NCI-H2081 treated with DMSO at 0.1 percent for 48 hours (cell line): ENCODE results near the gene ARHGEF10L.

Experiments used
- DNase-seq: peaks from one replicate; lab custom pipeline; 2025; lab: John Stamatoyannopoulos, UW

ARHGEF10L gene

DNA sequence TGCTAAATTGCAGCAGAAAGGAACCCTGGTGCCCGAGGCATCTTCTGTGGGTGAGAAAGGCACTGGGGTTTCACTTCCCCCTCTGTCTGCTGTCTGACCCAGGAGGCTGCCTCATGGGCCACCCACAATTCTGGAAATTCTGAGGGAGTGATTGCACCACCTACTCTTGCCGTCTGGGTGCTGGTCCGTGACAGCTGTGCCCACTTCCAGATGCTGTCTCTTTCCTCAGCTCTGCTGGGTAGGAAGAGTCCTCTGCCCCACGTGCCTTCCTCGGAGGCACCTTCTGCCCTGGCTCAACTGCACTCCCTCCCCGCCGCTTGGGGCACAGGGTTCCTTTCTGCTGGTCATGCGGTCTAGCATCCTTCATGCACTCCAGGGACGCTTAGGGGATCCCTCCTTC lies 96.3 kb downstream of the ARHGEF10L start:
- DNase-seq = no peak

DNA sequence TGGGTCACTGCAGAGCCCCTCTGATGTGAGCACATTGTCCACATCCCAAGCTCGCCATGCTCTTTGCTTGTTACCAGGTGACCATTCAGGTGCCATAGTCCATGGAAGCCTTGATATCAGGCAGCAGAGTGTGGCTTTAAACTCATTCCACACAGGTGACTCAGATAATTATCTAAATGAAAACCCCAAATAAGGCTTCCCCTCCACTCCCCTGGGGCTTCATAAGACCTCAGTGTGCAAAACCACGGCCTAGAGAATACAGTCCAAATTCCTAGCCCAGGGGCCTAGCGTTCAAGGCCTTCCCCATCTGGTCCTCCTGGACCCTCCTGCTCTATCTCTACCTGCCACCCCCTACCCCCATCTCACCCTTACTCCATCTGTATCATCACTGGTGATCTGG lies 97.1 kb downstream of the ARHGEF10L start:
- DNase-seq = no peak

DNA sequence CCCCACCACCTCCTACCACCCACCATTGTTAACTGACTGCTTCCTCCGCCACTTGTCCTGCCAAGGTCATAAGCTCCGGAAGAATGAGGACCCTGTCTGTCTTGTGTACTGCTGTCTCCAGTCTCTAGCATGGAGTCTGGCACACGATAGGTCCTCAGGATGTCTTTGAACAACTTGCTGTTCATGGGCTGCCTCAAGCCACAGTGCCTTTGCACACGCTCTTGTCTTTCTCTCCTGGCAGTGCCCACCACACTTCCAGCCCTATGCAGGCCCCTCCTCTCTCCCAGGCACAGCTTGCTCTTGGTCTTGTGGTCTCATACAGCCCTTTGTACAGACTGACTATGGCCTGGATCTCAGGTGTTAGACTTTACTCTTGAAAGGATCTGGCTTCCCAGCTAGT lies 97.6 kb downstream of the ARHGEF10L start:
- DNase-seq = no peak

DNA sequence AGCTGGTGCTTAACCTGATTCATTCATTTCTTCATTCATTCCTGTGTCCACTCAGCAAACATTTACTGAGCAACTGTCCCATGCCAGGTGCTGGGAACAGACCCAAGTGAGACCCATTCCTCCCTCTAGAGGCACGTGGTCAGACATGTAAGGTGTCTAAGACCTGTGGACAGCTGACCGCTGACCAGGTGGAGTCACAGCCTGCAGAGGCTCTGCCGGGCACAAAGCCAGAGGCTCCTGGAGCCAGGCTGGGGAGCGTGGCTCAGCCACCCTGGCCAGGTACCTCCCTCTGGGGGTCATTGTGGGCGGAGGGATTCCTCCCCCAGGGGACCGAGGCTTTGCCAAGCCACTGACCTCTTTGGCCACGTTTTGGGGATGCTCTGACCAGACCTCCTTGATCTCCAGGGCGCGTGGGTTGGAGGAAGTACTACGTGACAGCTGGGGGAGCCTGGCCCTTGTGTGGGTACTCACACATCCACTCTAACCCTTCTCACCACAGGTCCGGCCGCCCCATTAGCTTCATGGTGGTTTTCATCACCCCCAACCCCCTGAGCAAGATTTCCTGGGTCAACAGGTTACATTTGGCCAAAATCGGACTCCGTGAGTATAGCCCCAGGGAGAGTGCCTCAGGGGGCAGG lies 100.3 kb downstream of the ARHGEF10L start:
- no peak for DNase-seq

DNA sequence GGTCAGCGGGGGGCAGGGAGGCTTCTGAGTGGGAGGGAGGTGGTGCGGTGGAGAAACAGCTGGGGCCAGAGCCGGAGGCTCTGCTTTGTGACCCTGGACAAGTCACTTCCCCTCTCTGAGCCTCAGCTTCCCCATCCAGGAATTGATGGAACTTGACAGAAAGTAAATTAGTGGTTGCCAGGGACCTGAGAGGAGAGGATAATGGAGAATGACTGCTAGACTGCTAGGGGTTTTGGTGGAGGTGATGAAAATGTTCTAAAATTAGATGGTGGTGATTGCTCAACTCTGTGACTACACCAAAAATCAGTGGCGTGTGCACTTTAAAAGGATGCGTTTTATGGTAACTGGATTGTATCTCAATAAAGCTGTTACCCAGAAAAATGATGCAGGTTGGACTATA lies 100.9 kb downstream of the ARHGEF10L start:
- DNase-seq = no peak

DNA sequence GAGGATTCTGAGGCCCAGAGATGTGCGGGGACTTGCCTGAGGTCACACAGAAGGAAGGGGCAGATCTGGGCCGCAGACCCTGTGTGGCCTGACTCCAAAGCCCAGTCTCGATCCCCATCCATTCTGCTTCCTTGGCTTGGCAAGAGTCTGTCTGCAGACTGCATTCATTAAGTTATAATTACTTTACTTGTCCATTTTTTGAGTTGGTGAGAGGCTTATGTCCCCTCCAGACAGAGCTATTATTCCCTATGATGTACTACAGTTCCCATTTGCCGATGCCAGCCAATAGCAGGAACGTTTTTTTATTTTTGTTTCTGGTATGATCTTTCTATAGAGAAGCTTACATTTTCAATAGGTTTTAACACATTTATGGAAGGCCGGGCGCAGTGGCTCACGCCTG lies 101.5 kb downstream of the ARHGEF10L start:
- DNase-seq = no peak

DNA sequence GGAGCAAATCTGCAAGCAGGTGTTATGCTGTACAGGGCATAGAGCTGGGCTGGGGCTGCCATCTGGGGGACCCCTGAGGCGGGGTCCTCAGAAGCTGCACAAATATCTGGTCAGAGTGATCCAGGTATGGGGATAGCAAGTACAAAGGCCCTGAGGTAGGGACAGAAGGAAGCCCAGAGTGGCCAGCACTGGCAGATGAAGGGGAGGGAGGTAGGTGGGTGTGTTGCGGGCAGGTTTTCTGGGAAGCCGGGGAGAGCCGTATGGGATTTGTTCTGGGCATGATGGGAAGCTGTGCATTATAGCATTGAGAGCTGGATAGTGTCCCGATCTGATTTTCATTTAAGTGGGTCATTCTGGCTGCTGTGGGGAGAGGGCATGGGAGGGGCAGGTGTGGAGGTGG lies 102.7 kb downstream of the ARHGEF10L start:
- no peak for DNase-seq

DNA sequence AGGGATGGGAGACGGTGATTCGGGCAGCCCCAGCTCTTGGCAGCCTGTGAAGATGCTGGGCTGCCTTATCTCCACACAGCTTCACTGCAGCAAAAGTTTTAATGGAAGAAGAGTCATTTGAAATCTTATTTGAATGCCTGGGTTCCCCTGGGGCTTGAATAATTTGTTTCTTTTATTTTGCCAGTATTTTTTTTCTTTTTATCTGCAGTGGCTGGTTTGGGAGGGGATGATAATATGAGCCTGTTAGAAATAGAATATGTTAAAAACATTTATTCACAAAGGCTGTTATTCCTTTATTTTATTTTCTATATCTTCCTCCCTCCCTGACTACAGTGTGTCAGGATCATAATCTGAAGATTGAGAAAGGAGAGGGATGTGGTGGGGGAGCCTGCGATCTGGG lies 103.4 kb downstream of the ARHGEF10L start:
- no peak for DNase-seq

DNA sequence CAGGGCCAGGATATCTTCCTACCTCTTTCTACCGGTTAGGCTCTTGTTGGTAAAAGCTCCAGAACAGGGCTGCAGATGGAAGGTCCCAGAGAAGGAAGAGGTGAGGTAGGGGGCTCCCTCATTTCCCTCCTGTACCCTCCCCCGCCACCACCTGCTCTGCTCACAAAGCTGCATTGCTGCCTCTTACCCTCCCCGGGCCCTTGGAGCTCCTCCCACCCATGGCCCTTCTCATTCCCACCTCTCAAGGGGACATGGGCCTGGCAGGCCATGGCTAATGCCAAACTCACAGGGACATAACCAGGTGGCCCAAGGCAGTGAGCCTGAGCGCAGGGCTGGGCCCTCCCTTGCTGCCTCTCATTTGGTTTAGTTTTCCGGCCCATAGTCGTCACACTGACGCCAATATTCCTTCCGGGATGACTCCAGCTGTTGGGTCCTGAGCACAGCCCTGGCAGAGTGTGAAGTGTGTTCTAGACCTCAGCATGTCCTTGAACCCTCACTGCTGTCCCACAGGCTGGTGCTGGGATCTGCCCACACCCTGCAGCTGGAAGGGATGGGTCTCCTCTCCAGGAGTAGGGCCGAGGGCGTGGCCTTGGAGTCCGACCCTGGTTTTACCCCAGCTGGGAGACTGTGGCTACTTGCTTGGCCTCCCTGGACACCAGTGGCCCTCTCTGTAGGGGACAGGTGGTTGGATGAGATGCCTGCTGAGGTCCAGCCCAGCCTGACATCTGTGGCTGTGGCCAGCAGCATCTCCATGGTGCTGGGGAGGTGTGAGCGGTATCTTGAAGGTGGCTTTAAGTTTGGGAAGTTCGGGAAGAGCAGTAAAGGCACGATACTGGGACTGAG lies 104.6 kb downstream of the ARHGEF10L start:
- no peak for DNase-seq

DNA sequence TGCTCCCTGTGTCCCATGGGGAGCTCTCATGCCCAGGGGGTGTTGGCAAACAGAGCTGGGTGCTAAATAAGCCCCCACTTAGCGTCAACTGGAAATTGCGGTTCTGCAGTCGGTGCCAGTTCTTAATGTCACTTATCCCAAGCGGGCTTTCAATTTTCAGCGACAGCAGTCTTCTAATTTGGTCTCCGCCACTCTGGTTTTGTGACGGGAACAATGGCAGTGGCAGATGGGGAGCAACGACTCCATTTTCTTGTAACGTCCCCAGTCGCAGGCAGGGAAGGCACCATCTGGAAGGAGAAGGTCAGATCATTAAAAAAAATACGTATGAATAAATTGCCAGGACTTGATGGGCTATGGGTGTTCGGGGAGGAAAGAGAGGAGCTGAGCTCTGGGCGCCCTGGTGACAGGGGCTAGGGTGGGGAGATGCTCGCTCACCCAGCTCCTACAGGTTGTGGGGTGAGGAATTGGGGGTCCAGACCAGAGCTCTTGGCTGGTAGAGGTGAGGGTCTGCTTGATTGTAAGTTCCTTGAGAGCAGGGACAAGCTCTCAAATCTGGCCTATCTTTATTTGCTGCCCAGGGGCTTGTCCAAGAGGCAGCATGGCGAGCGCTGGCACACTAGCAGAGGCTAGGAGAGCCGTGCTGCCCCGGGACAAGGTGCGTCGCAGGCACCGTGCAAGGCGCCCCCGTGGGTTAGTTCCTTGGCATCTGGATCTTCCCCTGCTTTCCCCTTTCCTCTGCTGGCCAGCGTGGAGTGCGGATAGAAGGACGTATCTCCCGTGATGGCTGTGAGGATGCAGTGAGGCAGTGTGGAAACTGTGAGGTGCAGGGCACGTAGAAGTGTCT lies 105.8 kb downstream of the ARHGEF10L start:
- DNase-seq = no peak

DNA sequence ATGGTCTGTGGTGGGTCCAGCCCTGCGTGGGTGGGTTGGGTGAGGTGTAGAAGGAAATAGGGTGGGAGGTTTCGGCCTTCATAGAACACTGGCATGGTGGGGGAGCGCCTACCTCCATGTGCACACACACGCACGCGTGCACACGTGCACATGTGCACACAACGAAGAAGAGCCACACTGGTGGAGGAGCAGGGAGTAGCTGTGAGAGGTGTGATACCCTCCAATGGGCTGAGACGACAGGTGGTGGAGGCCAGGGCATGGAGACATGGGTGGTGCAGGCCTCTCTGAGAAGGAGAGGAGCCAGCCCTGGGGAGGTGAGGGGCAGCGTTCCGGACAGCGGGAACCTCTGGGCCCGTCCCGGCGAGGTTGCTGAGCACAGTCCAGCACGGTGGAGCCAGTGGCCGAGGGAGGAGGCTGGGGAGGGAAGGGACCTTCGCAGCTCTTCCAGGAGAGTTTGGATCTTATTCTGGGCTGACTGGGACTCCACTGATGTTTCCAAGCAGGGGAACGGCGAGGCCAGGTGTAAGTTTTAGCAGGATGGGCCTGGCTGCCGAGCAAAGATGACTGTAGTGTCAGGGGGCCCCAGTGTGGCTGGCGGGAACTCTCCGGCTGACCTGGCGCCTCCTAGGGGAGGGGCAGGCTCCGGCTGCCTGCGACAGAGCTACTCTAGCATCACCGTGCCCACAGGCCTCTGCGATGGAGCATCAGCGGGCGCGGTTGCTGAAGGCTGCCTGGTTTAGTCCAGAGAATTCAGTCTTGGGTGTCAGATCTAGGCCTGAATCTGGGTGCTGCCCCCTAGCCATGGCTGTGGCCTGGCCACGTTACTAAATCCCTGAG lies 107.2 kb downstream of the ARHGEF10L start:
- no peak for DNase-seq

DNA sequence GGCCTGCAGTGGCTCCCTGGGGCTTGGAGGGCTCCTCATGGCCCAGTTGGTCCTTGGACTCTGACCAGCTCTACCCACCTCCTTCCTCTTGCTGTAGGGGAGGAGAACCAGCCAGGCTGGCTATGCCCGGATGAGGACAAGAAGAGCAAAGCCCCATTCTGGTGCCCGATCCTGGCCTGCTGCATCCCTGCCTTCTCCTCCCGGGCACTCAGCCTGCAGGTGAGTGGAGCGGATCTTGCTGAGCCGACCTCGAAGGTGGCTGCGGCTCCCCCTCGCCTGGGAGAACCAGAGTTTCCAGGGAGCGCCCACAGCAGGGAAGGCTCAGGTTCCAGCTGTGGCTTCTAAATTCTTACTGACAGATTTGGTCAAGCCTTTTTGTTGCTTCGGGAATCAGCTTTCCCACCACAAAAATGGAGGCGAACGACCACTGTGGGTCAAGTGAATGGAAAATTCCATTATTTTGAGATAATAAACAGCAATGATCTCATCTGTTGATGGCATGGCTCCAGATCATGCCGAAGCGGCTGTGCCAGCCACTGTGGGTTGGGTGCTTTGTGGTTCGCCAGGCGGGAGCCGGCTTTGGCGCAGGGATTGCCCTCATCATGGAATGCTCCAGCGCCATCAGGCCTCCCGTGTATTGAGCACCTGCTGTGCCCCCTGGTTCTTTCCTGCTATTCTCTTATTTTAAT lies 109.1 kb downstream of the ARHGEF10L start:
- no peak for DNase-seq

DNA sequence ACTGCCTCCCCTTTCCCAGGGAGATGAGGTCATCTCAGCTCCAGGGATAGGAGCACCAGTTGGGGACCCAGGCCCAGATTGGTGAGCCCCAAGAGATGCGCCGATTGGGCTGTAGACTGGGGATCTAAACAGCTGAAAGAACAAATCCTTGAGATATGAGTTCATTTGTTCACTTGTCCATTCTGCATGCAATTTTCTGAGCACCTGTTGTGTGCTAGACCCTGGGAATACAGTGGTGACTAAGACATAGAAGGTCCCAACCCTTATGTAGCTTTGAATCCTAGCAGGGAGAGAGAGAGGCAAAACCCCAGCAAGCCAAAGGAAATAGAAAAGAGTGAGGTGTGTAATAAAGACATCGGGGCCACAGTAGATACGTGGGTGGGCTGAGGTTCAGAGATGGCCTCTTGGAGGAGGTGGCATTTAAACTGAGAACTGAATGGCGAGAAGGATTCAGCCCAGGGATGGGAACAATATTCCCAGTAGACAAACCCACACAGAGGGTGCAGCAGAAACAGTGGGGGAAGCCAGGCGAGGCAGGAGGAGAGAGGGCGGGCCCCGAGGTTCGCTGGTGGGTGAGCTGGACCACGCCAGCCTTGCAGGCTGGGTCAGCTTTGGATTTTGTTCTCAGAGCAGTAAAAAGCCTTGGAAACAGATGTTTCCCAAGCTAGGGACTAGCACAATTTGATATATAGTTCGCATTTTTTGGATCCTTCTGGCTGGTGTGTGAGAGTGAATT lies 110.0 kb downstream of the ARHGEF10L start:
- DNase-seq = no peak

DNA sequence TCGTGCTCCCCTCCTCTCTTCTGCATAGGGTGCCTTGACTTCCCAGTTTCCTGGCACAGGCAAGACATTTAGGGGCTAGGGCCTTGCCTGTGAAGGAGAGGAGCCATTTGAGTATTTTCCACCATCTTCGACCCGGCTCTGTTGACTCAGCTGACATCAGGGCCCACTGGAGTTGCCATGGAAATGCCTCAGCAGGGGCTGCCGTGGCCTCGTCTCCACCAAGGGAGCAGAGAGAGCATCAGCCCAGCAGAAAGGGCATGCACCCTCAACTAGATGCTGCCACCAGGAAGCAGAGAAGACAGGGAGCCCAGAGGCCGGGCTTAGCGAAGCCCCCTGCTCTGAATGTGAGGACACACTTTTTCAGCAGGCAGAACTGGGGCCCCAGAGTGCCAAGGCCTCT lies 113.8 kb downstream of the ARHGEF10L start:
- no peak for DNase-seq

DNA sequence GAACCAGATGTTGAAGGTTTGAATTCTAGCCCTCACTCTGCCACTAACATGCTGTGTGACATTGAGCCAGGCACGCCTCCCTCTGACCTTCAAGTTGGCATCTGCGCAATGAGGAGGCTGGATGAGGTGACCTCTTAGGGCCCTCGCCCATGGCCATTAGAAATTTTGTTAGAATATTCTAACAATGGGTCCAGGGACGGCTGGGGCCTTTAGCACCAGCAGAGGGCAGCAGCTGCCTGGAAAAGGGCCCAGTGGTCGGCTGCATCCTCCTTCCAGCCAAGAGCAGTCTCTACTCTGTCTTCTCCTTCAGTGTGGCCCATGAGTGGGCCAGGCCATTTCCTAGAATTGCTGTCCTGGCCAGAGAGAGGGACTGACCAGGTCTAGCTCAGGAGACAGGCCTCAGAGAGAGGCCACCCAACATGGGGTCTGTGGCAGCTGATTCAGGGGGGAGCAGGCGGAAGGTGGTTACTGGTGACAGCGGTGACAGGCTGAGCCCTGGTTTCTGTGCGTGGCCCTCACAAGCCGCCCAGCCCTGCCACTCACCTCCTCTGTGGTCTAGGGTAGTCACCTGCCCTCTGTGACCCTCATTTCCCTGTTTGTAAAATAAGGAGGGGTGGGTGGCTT lies 114.3 kb downstream of the ARHGEF10L start:
- no peak for DNase-seq

DNA sequence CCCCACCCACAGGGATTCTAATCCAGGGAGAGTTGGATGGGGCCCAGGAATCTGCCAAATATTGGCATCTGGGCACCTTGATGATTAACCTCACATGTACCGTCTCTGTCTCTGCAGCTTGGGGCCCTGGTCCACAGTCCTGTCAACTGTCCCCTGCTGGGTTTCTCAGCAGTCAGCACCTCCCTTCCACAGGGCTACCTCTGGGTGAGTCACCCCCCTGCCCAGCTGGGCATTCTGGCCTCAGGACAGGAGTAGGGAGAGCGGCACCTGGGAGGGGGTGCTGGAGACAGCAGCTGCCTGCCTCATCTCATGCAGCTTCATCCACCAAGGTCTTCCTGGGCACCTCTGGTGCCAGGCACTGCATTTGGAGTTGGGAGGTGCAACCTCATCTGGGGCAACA lies 115.0 kb downstream of the ARHGEF10L start:
- DNase-seq = no peak

DNA sequence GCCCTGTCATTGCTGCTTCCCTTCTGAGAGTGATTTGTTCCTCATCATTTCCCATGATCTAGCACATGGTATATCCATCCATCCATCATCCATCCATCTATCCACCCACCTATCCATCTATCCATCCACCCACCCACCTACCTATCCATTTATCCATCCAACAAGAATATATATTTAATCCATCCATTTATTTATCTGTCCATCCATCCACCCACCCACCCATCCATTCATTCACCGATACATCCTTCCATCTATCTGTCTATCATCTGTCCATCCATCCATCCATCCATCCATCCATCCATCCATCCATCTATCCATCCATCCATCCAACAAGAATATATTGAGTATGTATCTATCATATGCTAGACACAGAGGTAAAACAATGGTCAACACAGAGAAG lies 115.7 kb downstream of the ARHGEF10L start:
- no peak for DNase-seq

DNA sequence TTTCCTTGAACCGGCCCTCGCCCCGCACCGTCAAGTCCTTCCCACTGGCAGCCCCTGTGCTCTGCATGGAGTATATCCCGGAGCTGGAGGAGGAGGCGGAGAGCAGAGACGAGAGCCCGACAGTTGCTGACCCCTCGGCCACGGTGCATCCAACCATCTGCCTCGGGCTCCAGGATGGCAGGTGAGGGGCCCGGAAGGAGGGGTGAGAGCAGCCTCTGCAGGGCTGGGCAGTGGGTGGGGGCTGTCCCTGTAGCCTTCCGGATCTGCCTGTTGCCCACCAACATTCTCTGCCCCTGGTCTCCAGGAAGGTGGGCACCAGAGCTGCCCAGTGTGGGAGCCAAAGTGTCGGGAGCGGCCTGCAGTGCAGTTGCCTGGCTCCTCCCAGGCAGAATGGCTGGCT lies 116.4 kb downstream of the ARHGEF10L start:
- DNase-seq = no peak

DNA sequence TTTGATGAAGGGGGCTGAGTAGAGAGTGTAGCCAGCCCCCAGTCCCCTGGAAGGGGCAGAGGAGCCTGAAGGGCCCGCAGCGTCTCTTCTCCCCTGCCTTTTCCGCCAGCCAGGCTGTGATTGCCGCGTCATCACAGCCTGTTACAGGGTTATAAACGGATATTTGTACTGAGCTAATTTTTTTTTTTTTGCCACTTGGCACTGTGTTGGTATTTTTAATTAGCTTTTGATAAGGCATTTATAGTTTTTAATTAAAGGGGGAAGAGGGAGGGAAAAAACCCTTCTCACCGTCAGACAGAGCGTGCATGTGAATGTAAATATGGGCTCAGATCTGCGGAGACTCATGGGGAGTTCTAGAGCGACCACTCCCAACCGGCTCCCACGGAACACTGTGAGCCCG lies 117.9 kb downstream of the ARHGEF10L start:
- no peak for DNase-seq

DNA sequence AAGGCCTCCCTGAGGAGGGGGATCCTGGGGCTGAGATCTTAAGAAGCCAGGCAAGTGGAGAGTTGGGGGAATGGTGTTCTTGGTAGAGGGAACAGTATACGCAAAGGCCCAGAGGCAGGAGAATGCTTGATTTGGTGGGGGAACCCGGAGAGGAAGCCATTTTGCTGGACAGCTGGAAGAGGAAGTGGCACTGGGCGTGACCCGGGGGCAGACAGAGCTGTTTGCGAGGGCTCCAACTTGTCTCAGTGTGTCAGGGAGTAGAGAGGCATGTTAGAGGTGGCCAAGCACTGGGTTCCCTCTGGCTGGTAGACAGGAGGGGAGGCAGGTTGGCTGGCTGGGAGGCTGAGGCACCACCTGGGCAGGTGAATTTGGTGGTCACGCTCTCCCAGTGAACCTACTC lies 119.3 kb downstream of the ARHGEF10L start:
- no peak for DNase-seq
